Heart left ventricle (tissue), 13 donors: ENCODE results near the gene SEMA3B.

Experiments
- CTCF ChIP-seq, 12 donors: fragments of 200-600 bp; sonication (generic) in 4 of 12; IDR thresholded peaks; one replicate each; pipeline versions ENCODE4 v1.5.0 to v1.8.0; 2018 to 2022; ENCODE audit warnings: antibody characterized with exemption in 12 of 12, mild to moderate bottlenecking in 5 of 12
- POLR2A ChIP-seq, 2 donors: fragments of 450-650 bp; IDR thresholded peaks; one replicate each; pipeline ENCODE4 v1.6.1; 2017; ENCODE audit warnings: antibody characterized with exemption in 2 of 2, mild to moderate bottlenecking in 2 of 2, moderate library complexity in 2 of 2
- donor health status: ischemic (EF 13 %, LVEDD 7.1; RV severe dilation, severe dysfunction).
- donor health status: DM: no; HTN: yes; CAD: no.
- donor health status: DM: no; HTN: no; CAD: no.
- donor health status: ischemic (EF 25% LVEDD 6.9; RV normal size, moderate dysfunction).
- donor health status: ischemic (EF 25% LVEDD 5.7; RV mildly dilated, moderate dysfunction).
- donor health status: ischemic (EF 35%, LVEDD 5.7; RV mildly dilated, moderate dysfunction).
- donor health status: nonischemic (EF 11% LVEDD 7.7; RV severe dilation, severe dysfunction).
- donor health status: DM: yes; HTN: yes; CAD: no.
- donor health status: PGD.
- donor health status: ischemic (EF 29% LVEDD 5.4; RV normal size, mild dysfunction).
- donor health status: nonischemic (EF 23%, LVEDD 6.1; RV moderate dilation, normal function).

- TF ChIP-seq CTCF (IDR thresholded peaks at IDR 0.05) (no peak), POLR2A (IDR thresholded peaks at IDR 0.05) (no peak)
These were observed 56.1 kb downstream of the SEMA3B start for GRCh38 chr3:50325113-50325480.
